DND-41 (cell line): ENCODE measurements around the gene MGME1.

Source experiments
- ATAC-seq: fragments of 200-7000 bp; cut with Tn5 transposase; 3 replicates; pipeline ENCODE4 v1.9.1; 2021; ENCODE audit warnings: low read depth; ENCODE audit not compliant: insufficient read depth
- DNase-seq: peaks from one replicate; pipeline ENCODE4 v3.0.0-alpha.2; 2020
- H2AFZ ChIP-seq: 2 replicates; pipeline ENCODE4 v1.6.0; 2012; ENCODE audit warnings: low read depth, low read length
- H3K27ac ChIP-seq: 2 replicates; pipeline ENCODE4 v1.5.1; 2012; ENCODE audit warnings: low read length, inconsistent platforms
- H3K27me3 ChIP-seq: fragments of 200-600 bp; sonication (generic); 2 replicates; pipeline ENCODE4 v1.6.0; 2012; ENCODE audit warnings: low read length, mild to moderate bottlenecking, inconsistent platforms; ENCODE audit not compliant: insufficient read depth, poor library complexity
- H3K36me3 ChIP-seq: 2 replicates; pipeline ENCODE4 v1.5.1; 2012; ENCODE audit warnings: low read length, inconsistent platforms; ENCODE audit not compliant: insufficient read depth
- H3K4me1 ChIP-seq: 2 replicates; pipeline ENCODE4 v1.5.1; 2012; ENCODE audit warnings: mild to moderate bottlenecking, low read length; ENCODE audit not compliant: insufficient read depth
- H3K4me2 ChIP-seq: 2 replicates; pipeline ENCODE4 v1.6.0; 2012; ENCODE audit warnings: mild to moderate bottlenecking, moderate library complexity, low read length, inconsistent platforms; ENCODE audit not compliant: insufficient read depth
- H3K4me3 ChIP-seq, 2 experiments: fragments of 200-600 bp in 1 of 2; shearing (Covaris generic) in 1 of 2; 2 replicates each; pipeline ENCODE4 v1.5.1; 2012 to 2016; ENCODE audit warnings: inconsistent platforms in 2 of 2, low read length in 2 of 2, mild to moderate bottlenecking in 2 of 2, low read depth in 1 of 2, moderate library complexity in 1 of 2
- H3K79me2 ChIP-seq: 2 replicates; pipeline ENCODE4 v1.6.0; 2012; ENCODE audit warnings: low read length, inconsistent platforms; ENCODE audit not compliant: insufficient read depth
- H3K9ac ChIP-seq: 2 replicates; pipeline ENCODE4 v1.6.0; 2012; ENCODE audit warnings: low read depth, mild to moderate bottlenecking, inconsistent platforms, low read length, moderate library complexity
- H3K9me3 ChIP-seq: 2 replicates; pipeline ENCODE4 v1.5.1; 2012; ENCODE audit warnings: low read length, moderate library complexity, mild to moderate bottlenecking, inconsistent platforms; ENCODE audit not compliant: insufficient read depth, severe bottlenecking
- H4K20me1 ChIP-seq: 2 replicates; pipeline ENCODE4 v1.6.0; 2012; ENCODE audit warnings: low read length; ENCODE audit not compliant: insufficient read depth
- EZH2 ChIP-seq: IDR thresholded peaks from 3 replicates; pipeline ENCODE4 v1.6.1; 2012; ENCODE audit warnings: borderline replicate concordance, low read depth, mild to moderate bottlenecking, moderate library complexity, low read length, inconsistent platforms; ENCODE audit not compliant: severe bottlenecking
- TF ChIP-seq, protein P1 (sequence below): IDR thresholded peaks from 2 replicates; pipeline ENCODE4 v1.5.1; 2012; ENCODE audit warnings: borderline replicate concordance, low read length, moderate library complexity, mild to moderate bottlenecking; ENCODE audit not compliant: poor library complexity, severe bottlenecking; ENCODE audit errors: extremely low read depth

MGME1 gene

DNA sequence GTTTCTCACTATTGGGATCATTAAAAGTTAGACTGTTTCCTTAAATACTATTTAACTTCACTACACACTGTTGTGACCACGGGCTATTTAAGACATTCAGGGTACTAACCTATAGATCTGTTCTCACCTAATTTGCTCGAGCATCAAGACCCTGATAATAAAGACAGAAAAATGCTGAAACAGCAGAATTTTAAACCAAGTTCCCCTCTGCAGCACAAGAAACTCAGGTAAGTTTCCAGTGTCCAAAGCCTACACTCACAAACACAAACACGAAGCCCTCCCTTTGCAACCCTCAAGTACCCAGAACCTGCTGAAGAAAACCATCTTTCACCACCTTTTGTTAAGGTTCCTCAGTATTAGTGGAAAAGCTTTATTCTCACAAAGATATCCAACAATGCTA lies 4.2 kb upstream of the MGME1 start:
- Histone ChIP-seq H3K9me3 (no peaks in the 10 kb centered on the region), H3K27me3 (no peaks in the 10 kb centered on the region), H3K9ac (peak overlapping the region; percentile 89), H3K36me3 (peaks cover 77% of the 10 kb centered on the region), H4K20me1 (peaks cover 82% of the 10 kb centered on the region), H3K4me2 (peak overlapping the region; percentile 84), H2AFZ (no peak overlapping the region), H3K27ac (peak overlapping the region; percentile 98), H3K4me1 (peaks cover 66% of the 10 kb centered on the region), H3K79me2 (peaks cover 97% of the 10 kb centered on the region), H3K4me3 (peak overlapping the region; percentile 7 to 72; a peak in 3 of 4 replicates)
- ATAC-seq (no peak), DNase-seq (no peak)
- TF ChIP-seq EZH2: no peak
- TF ChIP-seq, protein P1, sequence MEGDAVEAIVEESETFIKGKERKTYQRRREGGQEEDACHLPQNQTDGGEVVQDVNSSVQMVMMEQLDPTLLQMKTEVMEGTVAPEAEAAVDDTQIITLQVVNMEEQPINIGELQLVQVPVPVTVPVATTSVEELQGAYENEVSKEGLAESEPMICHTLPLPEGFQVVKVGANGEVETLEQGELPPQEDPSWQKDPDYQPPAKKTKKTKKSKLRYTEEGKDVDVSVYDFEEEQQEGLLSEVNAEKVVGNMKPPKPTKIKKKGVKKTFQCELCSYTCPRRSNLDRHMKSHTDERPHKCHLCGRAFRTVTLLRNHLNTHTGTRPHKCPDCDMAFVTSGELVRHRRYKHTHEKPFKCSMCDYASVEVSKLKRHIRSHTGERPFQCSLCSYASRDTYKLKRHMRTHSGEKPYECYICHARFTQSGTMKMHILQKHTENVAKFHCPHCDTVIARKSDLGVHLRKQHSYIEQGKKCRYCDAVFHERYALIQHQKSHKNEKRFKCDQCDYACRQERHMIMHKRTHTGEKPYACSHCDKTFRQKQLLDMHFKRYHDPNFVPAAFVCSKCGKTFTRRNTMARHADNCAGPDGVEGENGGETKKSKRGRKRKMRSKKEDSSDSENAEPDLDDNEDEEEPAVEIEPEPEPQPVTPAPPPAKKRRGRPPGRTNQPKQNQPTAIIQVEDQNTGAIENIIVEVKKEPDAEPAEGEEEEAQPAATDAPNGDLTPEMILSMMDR: no peak

- Histone ChIP-seq H4K20me1 (peaks cover 76% of the 10 kb centered on the region), H3K36me3 (peaks cover 76% of the 10 kb centered on the region), H3K27ac (peak overlapping the region; percentile 98), H3K4me2 (peak overlapping the region; percentile 84), H3K9ac (peak overlapping the region; percentile 89), H3K9me3 (no peaks in the 10 kb centered on the region), H2AFZ (no peak overlapping the region), H3K4me1 (peaks cover 64% of the 10 kb centered on the region), H3K79me2 (peaks cover 97% of the 10 kb centered on the region), H3K4me3 (peak overlapping the region; percentile 72 to 85; a peak in 3 of 4 replicates), H3K27me3 (no peaks in the 10 kb centered on the region)
- no peak for TF ChIP-seq EZH2
- TF ChIP-seq, protein P1: no peak
- DNase-seq (no peak), ATAC-seq (no peak)
These were observed 3.6 kb upstream of the MGME1 start for GRCh38 chr20:17965042-17965697.

DNA sequence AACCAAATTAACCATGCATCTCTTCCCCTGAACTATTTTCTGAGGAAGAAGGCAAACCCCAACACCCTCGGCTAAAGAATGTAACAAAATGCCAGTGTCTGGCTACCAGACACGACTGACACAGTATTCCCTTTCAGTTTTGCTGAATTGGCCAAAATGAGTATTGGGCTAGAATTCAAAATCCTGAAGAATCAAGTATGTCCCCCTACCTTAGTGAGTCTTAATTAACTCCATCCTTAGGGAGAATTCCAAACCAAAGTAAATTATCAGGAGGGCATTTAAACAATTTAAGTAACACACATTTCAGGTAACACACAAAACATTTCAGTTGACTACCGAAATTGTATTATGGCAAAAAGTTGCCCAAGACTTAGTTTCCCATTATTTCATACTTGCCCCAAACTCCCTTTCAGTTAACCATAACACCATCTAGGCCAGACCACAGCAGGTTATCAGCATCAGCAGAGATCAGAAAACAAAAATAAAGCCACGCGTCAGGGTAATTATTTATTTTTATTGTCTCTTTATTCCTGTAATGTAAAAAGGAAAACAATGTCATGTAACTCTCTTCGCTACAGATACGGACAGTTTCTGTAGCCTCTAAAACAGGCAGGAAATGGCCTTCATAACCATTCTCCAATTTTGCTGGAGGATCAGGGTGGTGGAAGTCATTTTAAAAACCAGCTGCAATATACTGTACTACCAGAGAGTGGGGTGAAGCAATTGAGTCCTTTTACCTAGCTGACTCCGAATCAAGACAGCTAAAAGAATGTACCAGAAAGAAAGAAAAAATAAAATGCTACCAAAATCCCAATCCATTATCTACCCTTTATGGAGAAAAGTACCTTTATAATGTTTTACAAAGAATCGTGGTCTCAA lies 2.1 kb upstream of the MGME1 start:
- Histone ChIP-seq H3K27me3 (no peaks in the 10 kb centered on the region), H3K79me2 (peaks cover 97% of the 10 kb centered on the region), H2AFZ (no peak overlapping the region), H3K27ac (peak overlapping the region; percentile 98), H3K9me3 (no peaks in the 10 kb centered on the region), H4K20me1 (peaks cover 73% of the 10 kb centered on the region), H3K4me3 (peak overlapping the region; percentile 72 to 85), H3K4me1 (peaks cover 70% of the 10 kb centered on the region), H3K36me3 (peaks cover 73% of the 10 kb centered on the region), H3K9ac (peak overlapping the region; percentile 89), H3K4me2 (peak overlapping the region; percentile 84)
- TF ChIP-seq, protein P1: peak; percentile 50
- TF ChIP-seq EZH2: no peak
- DNase-seq (peak; percentile 33), ATAC-seq (peak; percentile 26; the same call in 2 of the 3 replicates)
